ENCODE data around the gene STK17B.
A peak's percentile ranks its signal among the peaks of the same experiment; 100 is the strongest.
"Not testable (repeated sequence)": the region's sequence is repeated elsewhere in the genome, so short reads cannot be mapped to it uniquely, and the experiment has no call there.

STK17B gene

GRCh38 chr2:196171248-196171871 is at the start of gene STK17B:
Gene STK17B (minus strand): TSS chr2:196171578. CDS start chr2:196163383, 8,195 bp downstream.
- peak; percentile 98 for DNase-seq

DNA sequence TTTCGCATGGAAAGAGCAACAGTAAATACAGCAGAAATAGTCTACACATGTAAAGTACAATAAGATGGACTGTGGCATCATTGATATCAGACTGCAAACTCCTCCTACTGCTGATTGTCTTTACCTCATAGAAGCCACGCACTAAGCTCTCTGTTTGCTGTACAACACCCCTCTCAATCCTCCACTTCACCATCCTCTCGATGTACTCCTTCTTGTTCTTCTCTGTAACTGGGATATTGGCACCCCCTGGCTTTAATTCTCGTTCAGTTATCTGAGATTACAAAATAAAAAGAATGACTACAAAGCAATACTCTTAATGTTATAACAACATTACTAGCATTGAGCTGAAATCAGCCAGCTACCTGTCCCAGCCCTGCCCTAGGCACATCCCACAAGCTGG is 49.3 kb upstream of the STK17B start:
- DNase-seq: no peak

- no peak for DNase-seq
Measured at GRCh38 chr2:196219671-196220070, 48.3 kb upstream of the STK17B start.

GRCh38 chr2:196218106-196218505 is 46.7 kb upstream of the STK17B start:
- no peak for DNase-seq

DNA sequence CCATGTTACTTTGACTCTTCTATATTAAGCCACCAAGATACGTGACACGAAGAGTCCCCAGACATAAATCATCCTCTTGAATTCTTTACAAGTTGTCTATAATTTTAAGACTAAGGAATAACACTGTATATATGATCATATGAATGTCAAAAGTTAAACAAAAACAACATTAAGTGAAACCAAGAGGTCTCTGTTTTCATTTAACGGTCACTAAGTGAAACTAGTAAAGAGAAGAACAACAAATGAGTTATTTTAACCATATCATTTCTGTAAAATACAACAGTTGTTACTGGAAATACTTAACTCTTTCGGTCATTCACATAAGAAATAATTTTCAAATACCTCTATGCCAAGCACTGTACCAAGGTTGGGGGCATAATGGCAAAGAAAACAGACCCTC is 45.7 kb upstream of the STK17B start:
- no peak for DNase-seq

DNA sequence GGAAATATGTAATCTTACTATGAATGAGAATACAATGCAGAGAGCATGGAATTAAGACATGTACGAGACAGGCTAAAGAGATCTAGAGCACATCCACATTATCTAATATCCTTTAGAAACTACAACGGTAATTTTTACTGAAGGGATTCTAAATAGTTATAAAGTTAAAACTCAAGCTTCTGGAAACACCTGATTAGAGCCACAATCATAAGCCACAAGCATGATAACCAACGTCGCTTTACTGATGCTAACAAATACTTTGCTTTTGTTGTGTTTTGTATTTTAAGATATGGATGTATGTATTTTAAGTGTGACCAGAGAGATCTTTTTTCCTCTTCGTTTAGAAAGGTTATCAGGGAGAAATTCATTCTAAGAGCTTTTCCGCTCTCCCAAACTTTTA is 44.0 kb upstream of the STK17B start:
- DNase-seq: no peak

DNA sequence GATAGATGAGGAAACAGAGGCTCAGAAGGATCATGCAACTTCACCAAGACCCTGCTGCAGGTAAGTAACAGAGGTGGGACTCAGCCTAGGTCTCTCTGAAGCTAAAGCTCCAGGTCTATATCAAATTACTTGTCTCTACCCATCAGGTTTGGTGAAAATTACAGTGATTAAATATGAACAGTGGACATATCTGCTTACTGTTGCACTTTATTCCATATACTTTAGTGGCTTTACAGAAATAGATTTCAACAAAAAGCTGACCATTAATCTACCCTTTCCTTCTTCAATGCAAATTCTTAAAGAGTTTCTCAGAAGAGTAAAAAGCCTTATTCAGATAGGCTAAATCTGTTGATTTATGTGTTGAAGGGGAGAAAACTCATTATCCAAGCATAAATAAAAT is 42.8 kb upstream of the STK17B start:
- no peak for DNase-seq

- DNase-seq: no peak
Measured at GRCh38 chr2:196213252-196213980, 42.0 kb upstream of the STK17B start.

DNA sequence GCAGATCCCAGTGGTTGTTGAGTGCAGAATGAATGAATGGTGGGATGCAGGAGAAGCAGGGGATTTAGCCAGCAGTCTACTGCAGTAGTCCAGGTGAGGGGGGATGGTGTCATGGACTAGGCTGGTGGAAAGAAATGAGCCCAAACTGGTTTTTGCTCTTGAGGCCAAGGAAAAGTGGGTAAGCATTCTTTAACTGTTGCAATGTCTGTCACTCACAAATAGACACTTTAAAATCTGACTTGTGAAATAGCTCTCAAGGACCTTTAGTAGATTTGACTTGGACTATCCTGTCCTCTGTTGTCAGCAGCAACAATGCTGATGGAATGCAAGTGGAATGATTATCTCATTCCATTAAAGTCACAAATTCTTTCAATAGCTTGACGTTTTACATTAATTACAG is 37.5 kb upstream of the STK17B start:
- no peak for DNase-seq

GRCh38 chr2:196206804-196207203 is 35.4 kb upstream of the STK17B start:
- DNase-seq: no peak

GRCh38 chr2:196205881-196206435 is 34.6 kb upstream of the STK17B start:
- DNase-seq: no peak

GRCh38 chr2:196205011-196205766 is 33.8 kb upstream of the STK17B start:
- DNase-seq: no peak

DNA sequence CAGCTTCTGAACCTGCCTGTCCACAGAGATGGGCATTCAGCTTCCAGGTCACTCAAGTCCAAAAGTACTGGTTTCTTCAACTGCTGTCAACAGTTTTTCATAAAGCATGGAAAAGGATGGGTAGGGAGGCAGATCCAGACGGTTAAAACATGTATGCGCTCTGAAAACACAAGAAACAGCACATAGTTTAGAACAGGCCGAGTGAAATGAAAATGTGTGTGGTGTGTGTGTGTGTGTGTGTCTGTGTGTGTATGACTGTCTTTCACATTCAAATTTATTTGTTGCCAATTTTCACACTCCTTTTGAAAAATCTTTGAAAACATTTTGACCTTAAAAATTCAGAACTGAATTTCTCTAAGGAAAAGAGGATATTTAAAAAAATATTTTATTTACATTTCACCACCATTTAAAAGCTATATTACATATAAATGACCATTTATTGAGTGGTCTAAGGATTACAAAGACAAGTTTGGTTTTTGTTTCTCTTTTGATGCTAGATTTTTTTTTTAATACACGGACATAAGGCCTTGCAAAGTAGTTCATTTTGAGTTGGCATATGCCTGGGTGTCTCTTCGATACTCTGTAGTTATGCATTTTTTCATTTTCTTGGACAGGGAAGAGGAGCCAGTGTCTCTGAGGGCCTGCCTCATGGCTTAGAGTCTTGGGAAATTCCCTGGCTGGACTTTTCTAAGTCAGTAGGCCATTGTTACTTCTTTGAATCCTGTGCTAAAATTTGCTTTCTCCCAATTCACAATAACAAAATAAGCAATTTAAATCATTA is 30.0 kb upstream of the STK17B start:
- DNase-seq: no peak

GRCh38 chr2:196200557-196200956 is 29.2 kb upstream of the STK17B start:
- DNase-seq: peak; percentile 76

- DNase-seq: no peak
Measured at GRCh38 chr2:196195758-196196157, 24.4 kb upstream of the STK17B start.

DNA sequence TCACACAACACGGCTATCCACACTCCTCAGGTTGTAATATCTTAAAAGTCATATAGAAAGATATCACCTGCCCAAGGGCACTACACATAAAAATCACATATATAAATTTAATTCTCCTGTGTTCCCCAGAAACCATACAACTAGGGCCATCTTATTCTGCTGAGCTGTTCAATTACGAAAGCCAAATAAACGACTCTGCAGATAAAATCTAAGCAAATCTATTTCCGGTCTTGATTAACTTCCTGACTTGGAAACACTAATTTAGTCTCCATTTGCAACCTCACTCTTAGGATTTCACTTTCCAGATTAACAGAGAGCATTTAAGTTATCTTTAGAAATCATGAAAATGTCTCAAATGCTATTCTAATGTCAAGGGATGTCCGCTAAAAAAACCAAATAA is 23.9 kb upstream of the STK17B start:
- no peak for DNase-seq

GRCh38 chr2:196191541-196191940 is 20.2 kb upstream of the STK17B start:
- no peak for DNase-seq

GRCh38 chr2:196187898-196188458 is 16.6 kb upstream of the STK17B start:
- no peak for DNase-seq

DNA sequence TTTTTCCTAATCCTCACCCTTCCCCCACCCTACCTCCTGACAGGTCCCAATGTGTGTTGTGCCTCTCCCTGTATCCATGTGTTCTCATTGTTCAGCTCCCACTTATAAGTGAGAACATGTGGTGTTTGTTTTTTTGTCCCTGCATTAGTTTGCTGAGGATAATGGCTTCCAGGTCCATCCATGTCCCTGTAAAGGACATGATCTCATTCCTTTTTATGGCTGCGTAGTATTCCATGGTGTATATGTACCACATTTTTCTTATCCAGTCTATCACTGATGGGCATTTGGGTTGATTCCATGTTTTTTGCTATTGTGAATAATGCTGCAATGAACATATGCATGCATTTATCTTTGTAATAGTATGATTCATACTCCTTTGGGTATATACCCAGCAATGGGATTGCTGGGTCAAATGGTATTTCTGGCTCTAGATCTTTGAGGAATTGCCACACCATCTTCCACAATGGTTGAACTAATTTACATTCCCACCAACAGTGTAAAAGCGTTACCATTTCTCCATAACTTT is 15.9 kb upstream of the STK17B start:
- not testable (repeated sequence) for DNase-seq

DNA sequence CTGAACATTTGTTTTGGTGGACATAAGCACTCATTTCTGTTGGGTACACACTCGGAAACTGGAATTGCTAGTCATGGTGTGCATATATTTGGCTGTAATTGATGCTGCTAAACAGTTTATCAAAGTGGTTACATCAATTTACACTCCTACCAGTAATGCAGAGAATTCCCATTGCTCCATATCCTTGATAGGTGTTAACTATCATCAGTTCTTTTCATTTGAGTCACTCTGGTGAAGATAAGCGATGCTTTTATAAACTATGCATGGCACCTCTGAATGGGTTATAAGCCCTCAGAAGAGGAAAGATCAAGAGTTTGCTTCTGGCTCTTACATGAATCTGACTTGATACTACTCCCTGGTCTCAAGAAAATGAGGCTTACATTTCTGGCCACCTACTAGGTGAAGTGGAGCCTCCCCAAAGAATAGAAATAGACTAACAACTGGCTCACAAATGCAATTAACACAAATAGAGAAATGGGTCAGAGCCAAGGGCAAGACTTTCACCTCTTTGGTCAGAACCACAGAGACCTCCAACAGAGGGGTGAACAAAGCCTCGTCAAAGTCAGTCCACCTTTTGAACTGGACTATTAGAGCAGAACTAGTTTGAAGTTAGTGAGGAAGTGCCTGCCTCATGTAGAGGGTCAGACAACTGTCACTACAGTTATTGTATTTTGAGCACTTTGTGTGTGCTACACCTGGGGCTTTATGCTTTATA is 15.0 kb upstream of the STK17B start:
- DNase-seq: no peak

- no peak for DNase-seq
Measured at GRCh38 chr2:196184921-196185320, 13.5 kb upstream of the STK17B start.

All from activated effector memory CD4-positive, alpha-beta T cell treated with anti-CD3 and anti-CD28 coated beads, Interleukin-2, amount 50 U/mL, for 16 hours (primary cell).